DOHH2 (cell line): ENCODE measurements around the gene SRPK2.

ENCODE experiments used
- H3F3A ChIP-seq: fragments of 200-600 bp; sonication (generic), shearing (Covaris generic); 2 replicates; pipeline ENCODE4 v1.6.0; 2016; ENCODE audit warnings: antibody characterized with exemption, mild to moderate bottlenecking; ENCODE audit not compliant: control insufficient read depth, insufficient read depth
- H3K27ac ChIP-seq: fragments of 200-600 bp; sonication (generic); 2 replicates; pipeline ENCODE4 v1.5.1; 2014; ENCODE audit warnings: low read depth, mild to moderate bottlenecking, low read length, moderate library complexity
- H3K27me3 ChIP-seq: fragments of 200-600 bp; sonication (generic); 2 replicates; pipeline ENCODE4 v1.6.1; 2014; ENCODE audit warnings: mild to moderate bottlenecking, low read length, mixed read lengths; ENCODE audit not compliant: control insufficient read depth
- H3K36me3 ChIP-seq: fragments of 200-600 bp; sonication (generic); 2 replicates; pipeline ENCODE4 v1.6.1; 2014; ENCODE audit warnings: mild to moderate bottlenecking, low read length, moderate library complexity, mixed read lengths; ENCODE audit not compliant: control insufficient read depth
- H3K4me1 ChIP-seq: fragments of 200-600 bp; sonication (generic); 2 replicates; pipeline ENCODE4 v1.6.1; 2014; ENCODE audit warnings: mild to moderate bottlenecking, low read length, mixed read lengths; ENCODE audit not compliant: control insufficient read depth
- H3K4me2 ChIP-seq: fragments of 200-600 bp; sonication (generic); 2 replicates; pipeline ENCODE4 v1.6.0; 2014; ENCODE audit warnings: mild to moderate bottlenecking, low read length, moderate library complexity
- H3K4me3 ChIP-seq: fragments of 200-600 bp; sonication (generic); 2 replicates; pipeline ENCODE4 v1.5.1; 2014; ENCODE audit warnings: mild to moderate bottlenecking, low read length, mixed read lengths
- H3K79me2 ChIP-seq: fragments of 200-600 bp; sonication (generic); 2 replicates; pipeline ENCODE4 v1.6.1; 2014; ENCODE audit warnings: mild to moderate bottlenecking, low read length, mixed read lengths; ENCODE audit not compliant: control insufficient read depth
- H3K9me2 ChIP-seq: fragments of 200-600 bp; sonication (generic); replicated peaks from 2 replicates; pipeline ENCODE4 v1.6.1; 2014; ENCODE audit warnings: mild to moderate bottlenecking, low read length, mixed read lengths; ENCODE audit not compliant: control insufficient read depth
- H3K9me3 ChIP-seq: fragments of 200-600 bp; sonication (generic); 2 replicates; pipeline ENCODE4 v1.6.1; 2014; ENCODE audit warnings: antibody characterized with exemption, low read length, mixed read lengths; ENCODE audit not compliant: control insufficient read depth, insufficient read depth
- H4K20me1 ChIP-seq: fragments of 200-600 bp; sonication (generic); 2 replicates; pipeline ENCODE4 v1.6.0; 2014; ENCODE audit warnings: low read depth, mild to moderate bottlenecking, antibody characterized with exemption, low read length, moderate library complexity; ENCODE audit not compliant: control insufficient read depth, insufficient read depth
- CTCF ChIP-seq: fragments of 200-600 bp; sonication (generic); IDR thresholded peaks from one replicate; pipeline ENCODE4 v1.5.1; 2014; ENCODE audit warnings: antibody characterized with exemption, mild to moderate bottlenecking, low read depth, low read length; ENCODE audit not compliant: poor library complexity, severe bottlenecking
- EZH2phosphoT487 ChIP-seq: fragments of 200-600 bp; sonication (generic); IDR thresholded peaks from 2 replicates; pipeline ENCODE4 v1.6.1; 2017; ENCODE audit warnings: borderline replicate concordance, mild to moderate bottlenecking, antibody characterized with exemption, low read length, moderate library complexity, mixed read lengths

The SRPK2 gene

GRCh38 chr7:105346593-105347322 is 42.0 kb downstream of the SRPK2 start:
- Histone ChIP-seq H3K9me2 (no peaks in the 10 kb centered on the region), H3K4me2 (no peak overlapping the region), H3K27ac (no peak overlapping the region), H3K4me1 (peaks cover 17% of the 10 kb centered on the region), H3K36me3 (no peaks in the 10 kb centered on the region), H3K79me2 (peaks cover 18% of the 10 kb centered on the region), H3K9me3 (no peaks in the 10 kb centered on the region), H3K27me3 (no peaks in the 10 kb centered on the region), H3K4me3 (no peak overlapping the region), H3F3A (peaks cover 5% of the 10 kb centered on the region; the same call in 1 of the 2 replicates), H4K20me1 (peaks cover 7% of the 10 kb centered on the region; the same call in 1 of the 2 replicates)
- TF ChIP-seq CTCF (no peak), EZH2phosphoT487 (no peak)

- Histone ChIP-seq H3K27ac (no peak overlapping the region), H3K4me2 (no peak overlapping the region), H3K9me2 (no peaks in the 10 kb centered on the region), H3F3A (peaks cover 5% of the 10 kb centered on the region; the same call in 1 of the 2 replicates), H3K9me3 (no peaks in the 10 kb centered on the region), H3K27me3 (no peaks in the 10 kb centered on the region), H4K20me1 (peaks cover 6% of the 10 kb centered on the region; the same call in 1 of the 2 replicates), H3K4me3 (no peak overlapping the region), H3K36me3 (no peaks in the 10 kb centered on the region), H3K79me2 (peaks cover 15% of the 10 kb centered on the region), H3K4me1 (peaks cover 11% of the 10 kb centered on the region)
- TF ChIP-seq EZH2phosphoT487, result no peak
- TF ChIP-seq CTCF, result no peak
Observed at GRCh38 chr7:105346138-105346537, 42.6 kb downstream of the SRPK2 start.

- H3K9me2 ChIP-seq, result no peaks in the 10 kb centered on the region
- H3K27me3 ChIP-seq, result no peaks in the 10 kb centered on the region
- no peak overlapping the region for H3K4me3 ChIP-seq
- no peaks in the 10 kb centered on the region for H3K9me3 ChIP-seq
- peaks cover 11% of the 10 kb centered on the region for H3K79me2 ChIP-seq
- no peaks in the 10 kb centered on the region for H3K36me3 ChIP-seq
- H3K4me1 ChIP-seq, result peaks cover 8% of the 10 kb centered on the region
- TF ChIP-seq EZH2phosphoT487, result no peak
- TF ChIP-seq CTCF, result no peak
- H3K27ac ChIP-seq, result no peak overlapping the region
- no peak overlapping the region for H3K4me2 ChIP-seq
- peaks cover 5% of the 10 kb centered on the region; the same call in 1 of the 2 replicates for H3F3A ChIP-seq
- peaks cover 5% of the 10 kb centered on the region; the same call in 1 of the 2 replicates for H4K20me1 ChIP-seq
Observed at GRCh38 chr7:105345725-105346124, 43.0 kb downstream of the SRPK2 start.
